ENCODE results near the gene MT1M.

Gene MT1M

GRCh38 chr16:56647641-56648431 is 15.4 kb downstream of the MT1M start:
- DNase-seq (ENCODE audit: low spot score): no peak
- no peak for TF ChIP-seq CTCF (IDR thresholded peaks at IDR 0.05; ENCODE audit: extremely low read depth, missing control alignments)

GRCh38 chr16:56649271-56649670 is 16.8 kb downstream of the MT1M start:
- DNase-seq (ENCODE audit: low spot score): no peak

GRCh38 chr16:56649820-56650219 is 17.4 kb downstream of the MT1M start:
- TF ChIP-seq CTCF (IDR thresholded peaks at IDR 0.05; ENCODE audit: extremely low read depth, missing control alignments): no peak
- no peak for DNase-seq (ENCODE audit: low spot score)

More at GRCh38 chr16:56649271-56649670, 16.8 kb downstream of the MT1M start:
- TF ChIP-seq CTCF (IDR thresholded peaks at IDR 0.05; ENCODE audit: extremely low read depth, missing control alignments): no peak

- no peak for TF ChIP-seq CTCF (IDR thresholded peaks at IDR 0.05; ENCODE audit: extremely low read depth, missing control alignments)
Observed at GRCh38 chr16:56651586-56651985, 19.1 kb downstream of the MT1M start, which contains the start of gene MT1B. Gene MT1B, plus strand, starts transcription at chr16:56651886. Its CDS starts 68 bp downstream, at chr16:56651954.

GRCh38 chr16:56652600-56652999 is 20.1 kb downstream of the MT1M start:
- DNase-seq (ENCODE audit: low spot score): no peak
- TF ChIP-seq CTCF (IDR thresholded peaks at IDR 0.05; ENCODE audit: extremely low read depth, missing control alignments): no peak

More at GRCh38 chr16:56651586-56651985, 19.1 kb downstream of the MT1M start, which contains the start of gene MT1B:
- DNase-seq (ENCODE audit: low spot score): no peak

GRCh38 chr16:56653218-56653617 is 20.8 kb downstream of the MT1M start:
- no peak for DNase-seq (ENCODE audit: low spot score)
- no peak for TF ChIP-seq CTCF (IDR thresholded peaks at IDR 0.05; ENCODE audit: extremely low read depth, missing control alignments)

- no peak for TF ChIP-seq CTCF (IDR thresholded peaks at IDR 0.05; ENCODE audit: extremely low read depth, missing control alignments)
- no peak for DNase-seq (ENCODE audit: low spot score)
Observed at GRCh38 chr16:56657555-56658326, 25.3 kb downstream of the MT1M start, which contains the start of gene MT1F. Gene MT1F, plus strand, starts transcription at chr16:56657959. Its CDS starts 100 bp downstream, at chr16:56658059.
